Naive B cell (primary cell): ENCODE data around the gene SENP1. TPM values are rescaled to one million over a fixed set of nuclear protein-coding genes. Genes with fewer than 3 reads are reported as not detected.

ENCODE experiments used
- ATAC-seq, 2 donors: fragments of 150-1000 bp; cut with Tn5 transposase; 2 replicates each; pipeline ENCODE4 v1.10.0; 2021; ENCODE audit warnings: low read depth in 2 of 2, mild to moderate bottlenecking in 2 of 2, moderate library complexity in 2 of 2
- DNase-seq: peaks from one replicate; pipeline ENCODE4 v3.0.0; 2022
- H3K27ac Mint-ChIP-seq, 6 donors: one replicate each; pipeline ENCODE4 v1.8.0; 2020 to 2022; ENCODE audit warnings: mild to moderate bottlenecking in 6 of 6, mixed read lengths in 6 of 6, moderate library complexity in 5 of 6, inconsistent platforms in 2 of 6
- H3K27me3 Mint-ChIP-seq, 3 donors: one replicate each; pipeline ENCODE4 v1.8.0; 2021 to 2022; ENCODE audit warnings: mixed read lengths in 3 of 3, mild to moderate bottlenecking in 1 of 3
- H3K36me3 Mint-ChIP-seq, 2 donors: one replicate each; pipeline ENCODE4 v1.8.0; 2020 to 2022; ENCODE audit warnings: mixed read lengths in 2 of 2, inconsistent platforms in 1 of 2, mild to moderate bottlenecking in 1 of 2
- H3K4me1 Mint-ChIP-seq, 3 donors: one replicate each; pipeline ENCODE4 v1.8.0; 2020 to 2022; ENCODE audit warnings: mixed read lengths in 3 of 3, inconsistent platforms in 1 of 3, mild to moderate bottlenecking in 1 of 3, moderate library complexity in 1 of 3
- H3K4me3 Mint-ChIP-seq, 8 donors: one replicate each; pipeline ENCODE4 v1.8.0; 2020 to 2022; ENCODE audit warnings: mild to moderate bottlenecking in 8 of 8, mixed read lengths in 8 of 8, moderate library complexity in 8 of 8, inconsistent platforms in 2 of 8
- H3K9me3 Mint-ChIP-seq, 7 donors: one replicate each; pipeline ENCODE4 v1.8.0; 2020 to 2022; ENCODE audit warnings: mixed read lengths in 7 of 7, mild to moderate bottlenecking in 5 of 7, inconsistent platforms in 2 of 7, moderate library complexity in 1 of 7
- polyA plus RNA-seq, 6 donors: library from polyadenylated mRNA; unstranded; fragments of 300-500 nt; fragmentation: Illumina TruSeq; gene quantifications; one replicate each; pipeline ENCODE4 v1.2.3, GENCODE V29; 2021; ENCODE audit warnings: low read depth in 6 of 6

Gene SENP1
- polyA plus RNA-seq, 6 donors from 2014 or later, result 3.6 to 18.6 (median 15.6) TPM

DNA sequence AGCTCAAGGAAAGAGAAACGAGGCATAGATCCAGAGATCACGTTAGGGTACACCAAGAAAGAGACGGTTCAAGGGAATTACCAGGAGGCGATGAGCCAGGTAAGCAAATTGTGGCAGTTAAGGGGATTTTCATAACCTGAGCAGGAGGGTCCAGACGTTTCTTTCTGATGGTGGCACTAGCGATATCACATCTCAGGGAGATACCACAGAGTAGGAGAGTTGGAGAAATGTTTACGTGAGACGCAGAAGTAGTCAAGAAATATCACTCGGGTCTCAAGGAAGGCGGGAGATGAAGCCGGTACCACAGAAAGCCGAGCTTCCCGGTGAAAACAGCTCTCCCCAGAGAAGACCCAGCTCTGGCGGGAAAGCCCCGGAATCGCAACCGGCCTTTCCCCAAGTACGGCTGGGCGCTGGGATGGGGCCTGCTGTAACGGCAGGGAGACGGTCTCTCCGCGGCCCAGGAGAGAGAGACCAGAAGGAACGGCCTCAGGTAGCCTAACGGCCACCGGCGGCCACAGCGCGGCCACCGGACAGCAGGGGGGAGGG is 485 bp downstream of the SENP1 start:
- H3K36me3 Mint-ChIP-seq, result no peaks in the 10 kb centered on the region
- H3K4me1 Mint-ChIP-seq, result peaks cover 31 to 39% (median 35%) of the 10 kb centered on the region in 3 donors
- ATAC-seq, result peak; percentile 58 to 59
- peak; percentile 54 for DNase-seq
- peak overlapping the region; percentile 97 to 100 (median 98) for H3K27ac Mint-ChIP-seq
- H3K4me3 Mint-ChIP-seq, result peak overlapping the region; percentile 92 to 99 (median 96)
- no peaks in the 10 kb centered on the region for H3K9me3 Mint-ChIP-seq
- no peaks in the 10 kb centered on the region for H3K27me3 Mint-ChIP-seq

DNA sequence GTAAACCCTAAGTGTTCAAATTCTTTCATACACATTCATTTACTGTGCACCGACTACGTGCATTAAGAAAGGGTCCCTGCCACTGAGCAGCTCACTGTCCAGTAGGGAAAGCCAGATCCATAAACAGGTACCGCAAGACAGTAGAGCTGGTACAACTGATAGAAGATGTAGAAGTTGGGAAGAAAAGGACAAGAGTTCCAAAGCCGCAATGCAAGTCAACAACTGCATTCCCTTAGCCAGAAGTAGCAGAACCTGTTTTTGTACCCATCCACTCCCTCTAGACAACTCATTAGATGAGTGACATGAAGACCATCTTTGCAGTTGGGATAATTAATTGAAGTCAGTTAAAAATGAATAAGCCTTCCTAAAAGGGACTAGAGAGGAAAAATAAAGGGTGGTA is 1.3 kb downstream of the SENP1 start:
- Mint-ChIP-seq H3K27ac (peak overlapping the region in 5 of 6 donors; percentile 61 to 100 (median 98)), H3K4me1 (peaks cover 31 to 39% (median 35%) of the 10 kb centered on the region in 3 donors), H3K27me3 (no peaks in the 10 kb centered on the region), H3K36me3 (no peaks in the 10 kb centered on the region), H3K9me3 (no peaks in the 10 kb centered on the region), H3K4me3 (peak overlapping the region; percentile 30 to 98 (median 94))
- no peak for ATAC-seq
- DNase-seq, result no peak

DNA sequence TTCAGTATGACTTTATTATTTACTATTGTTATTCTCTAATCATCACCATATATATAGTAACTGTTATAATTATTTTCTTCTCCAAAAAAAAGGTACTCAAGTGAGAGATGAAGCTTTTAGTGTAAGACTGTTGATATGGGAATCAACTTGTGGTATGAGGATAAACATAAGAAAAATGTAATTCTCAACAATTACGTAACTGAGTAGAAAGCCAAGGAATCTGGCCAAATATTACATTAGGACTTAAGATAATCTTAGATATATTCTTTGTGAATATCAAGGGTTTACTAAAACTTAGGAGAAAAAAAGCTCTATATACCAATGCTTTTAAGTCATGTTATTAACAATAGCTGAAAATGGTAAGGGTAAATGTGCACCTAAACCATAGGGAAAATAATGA is 13.3 kb downstream of the SENP1 start:
- Mint-ChIP-seq H3K9me3 (no peaks in the 10 kb centered on the region), H3K27me3 (no peaks in the 10 kb centered on the region), H3K36me3 (peaks cover 0 to 10% of the 10 kb centered on the region in 2 donors), H3K4me1 (peaks cover 0 to 4% (median 0%) of the 10 kb centered on the region in 3 donors), H3K27ac (no peak overlapping the region), H3K4me3 (no peak overlapping the region)
- DNase-seq (no peak), ATAC-seq (no peak)

DNA sequence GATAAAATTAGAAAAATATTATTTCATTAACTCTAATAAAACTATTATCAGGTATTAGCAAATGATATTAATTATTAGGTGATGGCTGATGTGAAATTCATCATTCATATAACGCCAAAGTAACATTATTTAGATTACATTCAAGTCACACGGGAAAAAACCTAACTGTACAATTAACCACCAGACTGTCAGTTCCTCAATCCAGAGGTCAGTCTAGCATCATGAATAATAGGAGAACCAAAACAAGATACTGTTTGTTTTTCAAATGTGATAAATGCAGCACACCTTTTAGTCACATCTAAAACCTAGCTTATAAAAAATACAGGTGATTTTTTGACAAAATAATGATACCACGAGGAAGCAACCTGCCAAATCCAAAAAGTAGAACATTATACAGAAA is 19.6 kb downstream of the SENP1 start:
- H3K27me3 Mint-ChIP-seq, result no peaks in the 10 kb centered on the region
- H3K4me1 Mint-ChIP-seq, result peaks cover 9 to 12% (median 11%) of the 10 kb centered on the region in 3 donors
- H3K4me3 Mint-ChIP-seq, result no peak overlapping the region
- no peaks in the 10 kb centered on the region for H3K9me3 Mint-ChIP-seq
- ATAC-seq (no peak), DNase-seq (no peak)
- peak overlapping the region in 2 of 6 donors; percentile 15 to 18 for H3K27ac Mint-ChIP-seq
- H3K36me3 Mint-ChIP-seq, result peaks cover 0 to 5% of the 10 kb centered on the region in 2 donors

DNA sequence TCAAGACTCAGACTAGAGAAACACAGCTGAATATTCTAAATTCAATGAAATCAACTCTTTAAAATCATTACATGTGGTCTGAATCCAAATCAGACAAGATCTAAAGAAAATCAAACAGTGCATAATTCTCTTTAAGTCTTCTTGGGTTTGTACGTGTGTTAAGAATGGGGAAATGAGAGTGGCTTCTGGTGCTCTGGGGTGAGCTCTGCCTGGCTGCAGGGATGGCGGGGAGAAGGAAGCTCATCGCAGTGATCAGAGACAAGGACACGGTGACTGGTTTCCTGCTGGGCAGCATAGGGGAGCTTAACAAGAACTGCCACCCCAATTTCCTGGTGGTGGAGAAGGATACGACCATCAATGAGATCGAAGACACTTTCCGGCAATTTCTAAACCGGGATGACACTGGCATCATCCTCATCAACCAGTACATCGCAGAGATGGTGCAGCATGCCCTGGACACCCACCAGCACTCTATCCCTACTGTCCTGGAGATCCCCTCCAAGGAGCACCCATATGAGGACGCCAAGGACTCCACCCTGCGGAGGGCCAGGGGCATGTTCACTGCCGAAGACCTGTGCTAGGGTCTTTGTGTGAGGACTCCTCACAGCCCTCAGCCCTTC is 20.9 kb downstream of the SENP1 start:
- Mint-ChIP-seq H3K9me3 (no peaks in the 10 kb centered on the region), H3K27ac (peak overlapping the region in 4 of 6 donors; percentile 44 to 91 (median 76)), H3K27me3 (no peaks in the 10 kb centered on the region), H3K4me1 (peaks cover 5 to 12% (median 11%) of the 10 kb centered on the region in 3 donors), H3K4me3 (peak overlapping the region in 2 of 8 donors; percentile 10 to 55), H3K36me3 (peaks cover 0 to 5% of the 10 kb centered on the region in 2 donors)
- ATAC-seq (peak; percentile 90 to 97), DNase-seq (peak; percentile 24)

DNA sequence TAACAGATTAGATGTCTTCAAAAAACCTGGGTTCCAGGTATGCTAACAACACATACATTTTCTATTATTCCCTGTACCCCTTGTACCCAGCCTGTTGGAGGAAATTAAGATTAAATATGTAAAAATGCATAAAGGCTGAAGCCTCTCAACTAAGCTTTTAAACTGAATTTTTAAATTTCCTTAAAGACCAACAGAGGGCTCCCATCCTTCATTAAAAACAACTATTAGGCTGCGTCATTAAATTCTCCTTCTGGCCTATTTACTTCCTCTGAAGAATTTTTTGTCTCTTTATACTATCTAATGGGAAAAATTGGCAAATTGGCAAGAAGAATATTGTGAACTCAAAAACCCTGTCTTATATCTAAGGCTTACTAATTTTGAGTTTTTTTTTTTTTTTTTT is 21.8 kb downstream of the SENP1 start:
- H3K27me3 Mint-ChIP-seq, result no peaks in the 10 kb centered on the region
- H3K36me3 Mint-ChIP-seq, result peaks cover 0 to 5% of the 10 kb centered on the region in 2 donors
- H3K4me3 Mint-ChIP-seq, result no peak overlapping the region
- DNase-seq (no peak), ATAC-seq (no peak)
- no peaks in the 10 kb centered on the region for H3K9me3 Mint-ChIP-seq
- peak overlapping the region in 1 of 6 donors; percentile 91 for H3K27ac Mint-ChIP-seq
- H3K4me1 Mint-ChIP-seq, result peaks cover 5 to 12% (median 11%) of the 10 kb centered on the region in 3 donors

DNA sequence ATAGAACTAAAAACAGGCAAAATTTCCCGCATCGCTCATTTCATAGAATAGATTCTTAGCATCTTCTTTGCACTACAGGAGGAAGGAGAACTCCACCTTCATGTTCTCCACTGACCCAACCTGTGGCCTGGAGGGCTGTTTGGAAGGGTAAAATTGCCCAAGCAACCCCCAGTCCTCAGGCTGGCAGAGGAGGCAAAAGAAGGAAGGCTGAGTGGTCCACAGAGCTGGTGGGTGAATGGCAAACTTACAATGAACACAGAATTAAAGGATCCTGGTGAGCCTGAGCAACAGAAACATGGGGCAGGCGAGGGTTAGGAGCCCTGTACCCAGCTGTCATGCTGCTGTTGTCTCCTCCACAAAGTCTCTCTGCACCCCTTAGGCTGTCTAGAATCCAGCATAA is 25.1 kb downstream of the SENP1 start:
- Mint-ChIP-seq H3K36me3 (peaks cover 0 to 7% of the 10 kb centered on the region in 2 donors), H3K27ac (no peak overlapping the region), H3K9me3 (no peaks in the 10 kb centered on the region), H3K4me1 (peaks cover 5 to 12% (median 11%) of the 10 kb centered on the region in 3 donors), H3K4me3 (no peak overlapping the region), H3K27me3 (no peaks in the 10 kb centered on the region)
- ATAC-seq, result no peak
- DNase-seq, result no peak

DNA sequence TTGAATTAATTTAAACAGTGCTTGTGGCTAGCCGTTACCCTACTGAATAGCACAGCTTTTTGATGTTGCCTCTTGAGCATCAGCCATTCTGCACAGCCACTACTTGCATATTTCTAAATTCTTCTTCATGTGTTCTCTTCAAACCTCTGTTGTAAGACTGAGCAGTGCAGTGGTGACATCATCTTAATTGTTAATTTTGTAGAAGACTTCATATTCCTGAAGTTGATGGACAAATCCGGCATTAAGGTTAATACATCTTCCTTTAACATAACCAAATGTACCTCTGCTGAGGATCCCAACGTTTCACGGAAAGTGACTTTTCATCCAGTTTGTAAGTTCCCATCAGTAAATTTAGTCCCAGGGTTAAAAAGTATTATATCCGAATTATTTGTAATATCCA is 25.6 kb downstream of the SENP1 start:
- H3K4me3 Mint-ChIP-seq, result no peak overlapping the region
- DNase-seq, result no peak
- no peak for ATAC-seq
- no peaks in the 10 kb centered on the region for H3K9me3 Mint-ChIP-seq
- H3K4me1 Mint-ChIP-seq, result peaks cover 5 to 10% (median 9%) of the 10 kb centered on the region in 3 donors
- no peak overlapping the region for H3K27ac Mint-ChIP-seq
- H3K27me3 Mint-ChIP-seq, result no peaks in the 10 kb centered on the region
- peaks cover 0 to 7% of the 10 kb centered on the region in 2 donors for H3K36me3 Mint-ChIP-seq

DNA sequence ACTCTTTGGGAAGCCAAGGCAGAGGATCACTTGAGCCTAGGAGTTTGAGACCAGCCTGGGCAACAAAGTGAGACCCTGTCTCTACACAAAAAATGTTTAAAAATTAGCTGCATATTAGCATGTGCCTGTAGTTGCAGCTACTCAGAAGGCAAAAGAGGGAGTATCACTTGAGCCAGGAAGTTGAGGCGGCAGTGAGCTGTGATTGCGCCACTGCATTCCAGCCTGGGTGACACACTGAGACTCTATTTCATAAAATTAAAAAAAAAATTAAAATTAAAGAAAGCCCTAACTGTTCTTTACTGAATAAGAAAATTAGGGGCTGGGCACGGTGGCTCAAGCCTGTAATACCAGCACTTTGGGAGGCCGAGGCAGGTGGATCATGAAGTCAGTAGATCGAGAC is 27.0 kb downstream of the SENP1 start:
- H3K36me3 Mint-ChIP-seq, result peaks cover 7 to 16% of the 10 kb centered on the region in 2 donors

DNA sequence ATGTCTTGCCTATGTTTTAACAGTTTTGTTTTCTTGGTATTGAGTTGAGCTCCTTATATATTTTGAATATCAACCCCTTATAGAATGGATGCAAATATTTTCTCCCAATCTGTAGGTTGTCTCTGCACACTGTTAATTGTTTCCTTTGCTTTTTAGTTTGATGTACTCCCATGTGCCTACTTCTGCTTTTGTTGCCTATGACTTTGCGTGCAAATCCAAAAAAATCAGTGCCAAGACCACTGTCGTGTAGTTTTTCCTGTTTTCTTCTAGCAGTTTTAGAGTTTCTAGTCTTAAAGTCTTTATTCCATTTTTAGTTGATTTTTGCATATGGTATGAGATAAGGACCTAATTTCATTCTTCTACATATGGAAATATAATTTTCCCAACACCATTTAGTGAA is 28.8 kb downstream of the SENP1 start:
- Mint-ChIP-seq H3K27ac (peak overlapping the region in 2 of 6 donors; percentile 0 to 52), H3K9me3 (no peaks in the 10 kb centered on the region), H3K4me1 (no peaks in the 10 kb centered on the region), H3K4me3 (peak overlapping the region in 1 of 8 donors; percentile 7), H3K36me3 (peaks cover 8 to 16% of the 10 kb centered on the region in 2 donors), H3K27me3 (no peaks in the 10 kb centered on the region)
- no peak for DNase-seq
- no peak for ATAC-seq

More for the DNA sequence above, 27.0 kb downstream of the SENP1 start:
- H3K27me3 Mint-ChIP-seq, result no peaks in the 10 kb centered on the region
- no peak overlapping the region for H3K4me3 Mint-ChIP-seq
- ATAC-seq (no peak), DNase-seq (no peak)
- no peak overlapping the region for H3K27ac Mint-ChIP-seq
- H3K9me3 Mint-ChIP-seq, result no peaks in the 10 kb centered on the region
- no peaks in the 10 kb centered on the region for H3K4me1 Mint-ChIP-seq

DNA sequence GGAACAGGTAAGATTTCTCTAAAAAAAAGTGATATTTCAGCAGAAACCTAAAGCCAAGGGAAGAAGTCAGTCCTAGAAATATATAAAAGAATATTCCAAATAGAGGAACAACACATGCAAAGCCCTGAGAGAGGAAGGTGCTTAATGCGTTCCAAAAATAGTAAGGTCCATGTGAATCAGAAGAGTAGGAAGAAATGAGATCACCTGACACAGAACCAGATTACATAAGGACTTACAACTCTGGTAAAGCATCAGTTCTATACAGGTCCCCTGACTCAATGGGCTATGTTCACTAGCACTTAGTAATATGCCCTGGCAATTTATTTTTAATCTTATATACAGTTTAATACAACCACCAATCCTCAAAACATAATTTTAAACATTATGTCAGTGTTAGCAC is 30.0 kb downstream of the SENP1 start:
- no peak overlapping the region for H3K4me3 Mint-ChIP-seq
- no peaks in the 10 kb centered on the region for H3K4me1 Mint-ChIP-seq
- DNase-seq (no peak), ATAC-seq (no peak)
- H3K27me3 Mint-ChIP-seq, result no peaks in the 10 kb centered on the region
- H3K36me3 Mint-ChIP-seq, result peaks cover 13 to 18% of the 10 kb centered on the region in 2 donors
- peak overlapping the region in 1 of 6 donors; percentile 33 for H3K27ac Mint-ChIP-seq
- H3K9me3 Mint-ChIP-seq, result no peaks in the 10 kb centered on the region

DNA sequence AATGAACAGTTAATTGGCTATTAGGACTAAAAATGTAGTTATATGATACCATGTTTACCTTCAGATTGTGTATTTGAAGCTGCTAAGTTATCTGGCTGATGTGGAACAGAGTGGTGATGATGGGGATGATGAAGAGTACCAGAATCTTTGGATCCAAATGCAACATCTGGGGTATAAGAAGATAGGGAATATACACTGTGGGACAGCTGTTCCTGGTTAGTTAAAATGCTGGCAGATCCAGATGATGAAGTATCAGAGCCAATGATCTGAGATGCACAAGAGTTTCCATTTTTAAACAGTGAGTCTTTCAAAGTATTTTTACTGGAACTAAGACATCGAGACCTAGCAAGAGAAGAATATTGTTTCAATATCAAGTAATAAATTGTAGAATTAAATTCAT is 31.6 kb downstream of the SENP1 start:
- Mint-ChIP-seq H3K36me3 (peaks cover 20 to 25% of the 10 kb centered on the region in 2 donors), H3K27ac (no peak overlapping the region)
- no peak for ATAC-seq

DNA sequence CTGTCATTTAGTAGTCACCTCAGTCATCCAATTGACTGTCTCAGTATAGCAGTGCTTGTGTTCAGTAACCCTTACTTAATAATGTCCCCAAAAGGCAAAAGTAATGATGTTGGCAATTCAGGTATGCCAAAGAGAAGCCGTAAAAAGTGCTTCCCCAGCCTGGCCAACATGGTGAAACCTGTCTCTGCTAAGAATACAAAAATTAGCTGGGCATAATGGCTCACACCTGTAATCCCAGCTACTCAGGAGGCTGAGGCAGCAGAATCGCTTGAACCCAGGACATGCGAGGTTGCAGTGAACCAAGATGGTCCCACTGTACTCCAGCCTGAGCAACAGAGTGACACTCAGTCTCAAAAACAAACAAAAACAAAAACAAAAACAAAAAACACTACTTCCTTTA is 33.6 kb downstream of the SENP1 start:
- Mint-ChIP-seq H3K4me1 (peaks cover 0 to 2% (median 2%) of the 10 kb centered on the region in 3 donors), H3K9me3 (no peaks in the 10 kb centered on the region)

More for the DNA sequence above, 31.6 kb downstream of the SENP1 start:
- Mint-ChIP-seq H3K9me3 (no peaks in the 10 kb centered on the region), H3K27me3 (no peaks in the 10 kb centered on the region), H3K4me1 (no peaks in the 10 kb centered on the region), H3K4me3 (no peak overlapping the region)
- DNase-seq, result no peak

DNA sequence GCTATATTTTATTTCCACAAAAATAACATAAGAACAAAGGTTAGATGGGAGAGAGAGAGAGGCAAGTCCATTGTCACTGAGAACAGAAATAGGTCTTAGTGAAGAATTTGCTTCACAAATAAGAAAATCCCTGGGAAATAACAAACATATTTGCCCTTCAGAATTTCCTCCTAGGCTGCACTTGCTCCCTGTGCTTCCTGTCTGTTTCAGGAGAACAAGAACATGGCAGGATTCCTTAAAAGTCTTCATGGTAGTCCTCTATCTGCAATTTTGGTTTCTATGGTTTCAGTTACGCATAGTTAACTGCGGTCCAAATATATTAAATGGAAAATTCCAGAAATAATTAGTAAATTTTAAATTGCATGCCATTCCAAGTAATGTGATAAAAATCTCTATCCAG is 34.1 kb downstream of the SENP1 start:
- no peaks in the 10 kb centered on the region for H3K9me3 Mint-ChIP-seq
- H3K4me1 Mint-ChIP-seq, result peaks cover 0 to 5% (median 5%) of the 10 kb centered on the region in 3 donors
- ATAC-seq (no peak), DNase-seq (no peak)
- H3K4me3 Mint-ChIP-seq, result no peak overlapping the region
- H3K36me3 Mint-ChIP-seq, result peaks cover 26 to 27% of the 10 kb centered on the region in 2 donors
- H3K27me3 Mint-ChIP-seq, result no peaks in the 10 kb centered on the region
- H3K27ac Mint-ChIP-seq, result no peak overlapping the region

More for the DNA sequence above, 33.6 kb downstream of the SENP1 start:
- H3K27ac Mint-ChIP-seq, result no peak overlapping the region
- ATAC-seq (no peak), DNase-seq (no peak)
- no peaks in the 10 kb centered on the region for H3K27me3 Mint-ChIP-seq
- H3K4me3 Mint-ChIP-seq, result no peak overlapping the region
- peaks cover 23 to 26% of the 10 kb centered on the region in 2 donors for H3K36me3 Mint-ChIP-seq
